T-cell (primary cell): ENCODE data around the gene CCDC157. TPM values are rescaled to one million over a fixed set of nuclear protein-coding genes. Genes with fewer than 3 reads are reported as not detected.

ENCODE experiments used
- ATAC-seq, 4 experiments: fragments of 200-7000 bp in 3 of 4; fragments of 150-1000 bp in 1 of 4; cut with Tn5 transposase; replicated peaks in 1 of 4; 1 replicate in 3 of 4; 2 replicates in 1 of 4; pipeline ENCODE4 v1.10.0; 2021; ENCODE audit warnings: moderate library complexity in 3 of 4, mild to moderate bottlenecking in 2 of 4, moderate number of reproducible peaks in 1 of 4
- CTCF ChIA-PET, 2 donors: fragments of 300-600 bp; sonication (Branson Sonifier 250); formaldehyde crosslinking; loops; one replicate each; lab custom pipeline; 2022; ENCODE audit warnings: antibody characterized with exemption in 2 of 2; lab: Charles Lee
- POLR2A ChIA-PET, 2 donors: fragments of 300-600 bp; sonication (Branson Sonifier 250); formaldehyde crosslinking; loops; one replicate each; lab custom pipeline; 2022; ENCODE audit warnings: antibody characterized with exemption in 2 of 2; lab: Charles Lee
- DNase-seq, 35 experiments: peaks; one replicate each; pipeline versions ENCODE4 v3.0.0 to v3.0.0-alpha.2; 2013 to 2023
- H3K27ac ChIP-seq: one replicate; pipeline ENCODE4 v1.5.1; 2013; ENCODE audit warnings: low read length
- H3K27me3 ChIP-seq, 2 experiments: replicated peaks in 1 of 2; 1 replicate in 1 of 2; 2 replicates in 1 of 2; pipeline versions ENCODE4 v1.6.1 to v1.7.0; 2013; ENCODE audit warnings: low read length in 1 of 2, mixed read lengths in 1 of 2; ENCODE audit not compliant: control insufficient read depth in 2 of 2, insufficient read depth in 2 of 2; ENCODE audit errors: extremely low read depth in 1 of 2
- H3K36me3 ChIP-seq, 2 donors: 1 replicate in 1 of 2; 2 replicates in 1 of 2; pipeline versions ENCODE4 v1.6.1 to v1.7.0; 2013; ENCODE audit warnings: low read length in 1 of 2; ENCODE audit not compliant: control insufficient read depth in 2 of 2, insufficient read depth in 1 of 2; ENCODE audit errors: extremely low read depth in 1 of 2
- H3K4me1 ChIP-seq, 2 experiments: 1 replicate in 1 of 2; 2 replicates in 1 of 2; pipeline versions ENCODE4 v1.6.1 to v1.7.0; 2013; ENCODE audit warnings: low read length in 2 of 2, mixed read lengths in 1 of 2; ENCODE audit not compliant: insufficient read depth in 2 of 2, control insufficient read depth in 1 of 2; ENCODE audit errors: extremely low read depth in 1 of 2
- H3K4me3 ChIP-seq, 2 donors: 1 replicate in 1 of 2; 2 replicates in 1 of 2; pipeline versions ENCODE4 v1.5.1 to v1.7.0; 2013; ENCODE audit warnings: mild to moderate bottlenecking in 2 of 2, low read length in 1 of 2, moderate library complexity in 1 of 2; ENCODE audit not compliant: control insufficient read depth in 1 of 2; ENCODE audit errors: extremely low read depth in 1 of 2
- H3K9me3 ChIP-seq: 2 replicates; pipeline ENCODE4 v1.7.0; 2013
- H3K27ac Mint-ChIP-seq, 2 donors: one replicate each; pipeline ENCODE4 v1.8.0; 2020 to 2021; ENCODE audit warnings: mild to moderate bottlenecking in 2 of 2, mixed read lengths in 2 of 2
- H3K27me3 Mint-ChIP-seq, 2 donors: one replicate each; pipeline ENCODE4 v1.8.0; 2021 to 2022; ENCODE audit warnings: mixed read lengths in 2 of 2
- H3K36me3 Mint-ChIP-seq: one replicate; pipeline ENCODE4 v1.8.0; 2021; ENCODE audit warnings: mixed read lengths
- H3K4me1 Mint-ChIP-seq, 3 donors: one replicate each; pipeline ENCODE4 v1.8.0; 2020 to 2022; ENCODE audit warnings: mixed read lengths in 3 of 3, mild to moderate bottlenecking in 1 of 3
- H3K4me3 Mint-ChIP-seq, 3 donors: one replicate each; pipeline ENCODE4 v1.8.0; 2020 to 2022; ENCODE audit warnings: mild to moderate bottlenecking in 3 of 3, mixed read lengths in 3 of 3, moderate library complexity in 3 of 3
- H3K9me3 Mint-ChIP-seq, 3 donors: one replicate each; pipeline ENCODE4 v1.8.0; 2020 to 2022; ENCODE audit warnings: mixed read lengths in 3 of 3
- WGBS: methylation state at CpG from one replicate; pipeline ENCODE4 v1.1.5; 2013; ENCODE audit warnings: missing lambda C conversion rate; ENCODE audit not compliant: insufficient coverage; 5-methylcytosine and 5-hydroxymethylcytosine counted together
- total RNA-seq, 35 experiments: library from RNA in 6 of 35; stranded (reverse) in 6 of 35; fragments of 120-200 nt in 1 of 35; gene quantifications; one replicate each; pipeline versions ENCODE4 v1.2.1 to v1.2.4 and lab custom pipeline; 2013 to 2026

CCDC157 gene
- total RNA-seq, 5 donors from 2014 or later (not counting 1 experiment from before 2014, with no cell fraction given), result 4.6 to 10.9 (median 5.1) TPM

- Mint-ChIP-seq H3K36me3 (no peaks in the 10 kb centered on the region), H3K27ac (no peak overlapping the region), H3K27me3 (no peaks in the 10 kb centered on the region), H3K4me1 (no peaks in the 10 kb centered on the region), H3K9me3 (no peaks in the 10 kb centered on the region), H3K4me3 (no peak overlapping the region)
- Histone ChIP-seq H3K36me3 (no peaks in the 10 kb centered on the region), H3K4me1 (no peaks in the 10 kb centered on the region), H3K27me3 (no peaks in the 10 kb centered on the region), H3K27ac (no peak overlapping the region), H3K9me3 (no peaks in the 10 kb centered on the region), H3K4me3 (no peak overlapping the region)
- WGBS, result 92% methylated on average over 13 of the region's 13 CpGs
- ATAC-seq (no peak), DNase-seq (no peak)
- CTCF ChIA-PET, result interaction anchor here in 1 of 2 donors (1.2 kb wide), 1 partner anchor 16 kb away, joined by 3 read pairs; no protein-coding TSS in a partner anchor
- POLR2A ChIA-PET, result interaction anchor here (0.5 kb wide), 2 partner anchors 18 to 49 kb away, joined by 3 to 8 read pairs; no protein-coding TSS in a partner anchor
These were observed 18.6 kb downstream of the CCDC157 start for GRCh38 chr22:30375312-30375849.

- ATAC-seq, result no peak
- Mint-ChIP-seq H3K4me1 (no peaks in the 10 kb centered on the region), H3K9me3 (no peaks in the 10 kb centered on the region), H3K27ac (no peak overlapping the region), H3K4me3 (no peak overlapping the region), H3K36me3 (no peaks in the 10 kb centered on the region), H3K27me3 (no peaks in the 10 kb centered on the region)
- peaks cover 0 to 4% of the 10 kb centered on the region in 2 experiments for H3K27me3 ChIP-seq
- no peaks in the 10 kb centered on the region for H3K36me3 ChIP-seq
- H3K27ac ChIP-seq, result no peak overlapping the region
- CTCF ChIA-PET, result no interaction called here
- H3K9me3 ChIP-seq, result no peaks in the 10 kb centered on the region
- no peaks in the 10 kb centered on the region for H3K4me1 ChIP-seq
- no peak overlapping the region for H3K4me3 ChIP-seq
- no peak for DNase-seq
- WGBS, result 96% methylated on average over 18 of the region's 20 CpGs
- POLR2A ChIA-PET, result interaction anchor here in 1 of 2 donors (0.6 kb wide), 1 partner anchor 20 kb away, joined by 8 read pairs; no protein-coding TSS in a partner anchor
These were observed 23.2 kb downstream of the CCDC157 start for GRCh38 chr22:30380011-30380410.

- ATAC-seq (peak in 1 of 4 experiments; percentile 39), DNase-seq (no peak)
- Histone ChIP-seq H3K27ac (no peak overlapping the region), H3K27me3 (peaks cover 0 to 4% of the 10 kb centered on the region in 2 experiments), H3K36me3 (no peaks in the 10 kb centered on the region), H3K9me3 (no peaks in the 10 kb centered on the region), H3K4me3 (no peak overlapping the region), H3K4me1 (peaks cover 0 to 3% of the 10 kb centered on the region in 2 experiments)
- no peak overlapping the region for H3K27ac Mint-ChIP-seq
- H3K9me3 Mint-ChIP-seq, result no peaks in the 10 kb centered on the region
- no peaks in the 10 kb centered on the region for H3K36me3 Mint-ChIP-seq
- H3K4me1 Mint-ChIP-seq, result peaks cover 3% of the 10 kb centered on the region in 3 donors
- 66% methylated on average over 10 of the region's 12 CpGs for WGBS
- no peaks in the 10 kb centered on the region for H3K27me3 Mint-ChIP-seq
- POLR2A ChIA-PET, result no interaction called here
- CTCF ChIA-PET, result interaction anchor here in 1 of 2 donors (2.1 kb wide), 1 partner anchor 93 kb away, joined by 9 read pairs; no protein-coding TSS in a partner anchor
- no peak overlapping the region for H3K4me3 Mint-ChIP-seq
These were observed 24.5 kb downstream of the CCDC157 start for GRCh38 chr22:30381264-30381663.

GRCh38 chr22:30382340-30382739 is 25.5 kb downstream of the CCDC157 start:
- no peak overlapping the region for H3K27ac Mint-ChIP-seq
- H3K4me1 Mint-ChIP-seq, result peaks cover 3 to 9% (median 6%) of the 10 kb centered on the region in 3 donors
- H3K36me3 Mint-ChIP-seq, result no peaks in the 10 kb centered on the region
- Histone ChIP-seq H3K9me3 (no peaks in the 10 kb centered on the region), H3K4me3 (no peak overlapping the region), H3K27ac (no peak overlapping the region), H3K27me3 (peaks cover 0 to 4% of the 10 kb centered on the region in 2 experiments), H3K36me3 (no peaks in the 10 kb centered on the region), H3K4me1 (peaks cover 0 to 10% of the 10 kb centered on the region in 2 experiments)
- no peak for DNase-seq
- H3K4me3 Mint-ChIP-seq, result no peak overlapping the region
- no peaks in the 10 kb centered on the region for H3K27me3 Mint-ChIP-seq
- CTCF ChIA-PET, result interaction anchor here (0.6 to 2.1 kb wide), 7 partner anchors 15 to 725 kb away, joined by 3 to 9 read pairs (median 4); partner anchors contain the start of gene SELENOM (in 1 of the 2)
- no peak for ATAC-seq
- no peaks in the 10 kb centered on the region for H3K9me3 Mint-ChIP-seq
- POLR2A ChIA-PET, result interaction anchor here in 1 of 2 donors (0.5 kb wide), 1 partner anchor 105 kb away, joined by 4 read pairs; no protein-coding TSS in a partner anchor
- WGBS, result 90% methylated on average over 3 of the region's 5 CpGs

GRCh38 chr22:30383061-30383460 is 26.3 kb downstream of the CCDC157 start:
- DNase-seq (no peak), ATAC-seq (no peak)
- no peaks in the 10 kb centered on the region for H3K9me3 Mint-ChIP-seq
- peaks cover 6 to 12% (median 6%) of the 10 kb centered on the region in 3 donors for H3K4me1 Mint-ChIP-seq
- no peak overlapping the region for H3K27ac Mint-ChIP-seq
- no peaks in the 10 kb centered on the region for H3K36me3 Mint-ChIP-seq
- Histone ChIP-seq H3K27ac (no peak overlapping the region), H3K9me3 (no peaks in the 10 kb centered on the region), H3K27me3 (peaks cover 0 to 4% of the 10 kb centered on the region in 2 experiments), H3K36me3 (no peaks in the 10 kb centered on the region), H3K4me3 (no peak overlapping the region), H3K4me1 (peaks cover 0 to 14% of the 10 kb centered on the region in 2 experiments)
- WGBS, result 81% methylated on average over 3 of the region's 3 CpGs
- ChIA-PET CTCF (interaction anchor here (0.6 to 2.1 kb wide), 4 partner anchors 23 to 271 kb away, joined by 3 to 9 read pairs (median 4); no protein-coding TSS in a partner anchor), POLR2A (interaction anchor here in 1 of 2 donors (0.5 kb wide), 1 partner anchor 106 kb away, joined by 4 read pairs; no protein-coding TSS in a partner anchor)
- no peak overlapping the region for H3K4me3 Mint-ChIP-seq
- no peaks in the 10 kb centered on the region for H3K27me3 Mint-ChIP-seq

- CTCF ChIA-PET, result interaction anchor here (0.6 to 4.5 kb wide), 5 partner anchors 20 to 281 kb away, joined by 3 to 83 read pairs (median 3); partner anchors contain the start of gene CASTOR1 (in 1 of the 2)
- Mint-ChIP-seq H3K36me3 (no peaks in the 10 kb centered on the region), H3K9me3 (no peaks in the 10 kb centered on the region), H3K27me3 (no peaks in the 10 kb centered on the region), H3K4me1 (peaks cover 7 to 13% (median 10%) of the 10 kb centered on the region in 3 donors), H3K27ac (no peak overlapping the region), H3K4me3 (peak overlapping the region; percentile 66 to 77 (median 73))
- Histone ChIP-seq H3K9me3 (no peaks in the 10 kb centered on the region), H3K27me3 (peaks cover 0 to 7% of the 10 kb centered on the region in 2 experiments), H3K36me3 (no peaks in the 10 kb centered on the region), H3K4me1 (peaks cover 0 to 16% of the 10 kb centered on the region in 2 experiments), H3K27ac (no peak overlapping the region), H3K4me3 (no peak overlapping the region)
- POLR2A ChIA-PET, result interaction anchor here in 1 of 2 donors (0.6 kb wide), 1 partner anchor 488 kb away, joined by 14 read pairs; no protein-coding TSS in a partner anchor
- 100% methylated on average over 3 of the region's 10 CpGs for WGBS
- DNase-seq, result no peak
- no peak for ATAC-seq
These were observed 29.1 kb downstream of the CCDC157 start for GRCh38 chr22:30385942-30386341.
